ENCODE measurements around the gene RAB27B.

Gene RAB27B

GRCh38 chr18:54867131-54867530 is 38.9 kb downstream of the RAB27B start:
- DNase-seq (ENCODE audit: low read depth in 2 of 2) = no peak

- no peak for DNase-seq (ENCODE audit: low read depth in 2 of 2)
These were observed 43.0 kb downstream of the RAB27B start for GRCh38 chr18:54871231-54871630.

- no peak for DNase-seq (ENCODE audit: low read depth in 2 of 2)
These were observed 44.4 kb downstream of the RAB27B start for GRCh38 chr18:54872681-54873080.

- DNase-seq (ENCODE audit: low read depth in 2 of 2) = no peak
These were observed 45.6 kb downstream of the RAB27B start for GRCh38 chr18:54873884-54874255.

GRCh38 chr18:54875063-54875462 is 46.8 kb downstream of the RAB27B start:
- no peak for DNase-seq (ENCODE audit: low read depth in 2 of 2)

- DNase-seq (ENCODE audit: low read depth in 2 of 2) = no peak
These were observed 48.8 kb downstream of the RAB27B start for GRCh38 chr18:54877076-54877475.

GRCh38 chr18:54878159-54878622 is 49.9 kb downstream of the RAB27B start:
- no peak for DNase-seq (ENCODE audit: low read depth in 2 of 2)

- no peak for DNase-seq (ENCODE audit: low read depth in 2 of 2)
These were observed 50.5 kb downstream of the RAB27B start for GRCh38 chr18:54878659-54879358.

- no peak for DNase-seq (ENCODE audit: low read depth in 2 of 2)
These were observed 51.4 kb downstream of the RAB27B start for GRCh38 chr18:54879691-54880090.

- no peak for DNase-seq (ENCODE audit: low read depth in 2 of 2)
These were observed 52.3 kb downstream of the RAB27B start for GRCh38 chr18:54880395-54881105.

GRCh38 chr18:54881229-54881768 is 53.0 kb downstream of the RAB27B start:
- no peak for DNase-seq (ENCODE audit: low read depth in 2 of 2)

GRCh38 chr18:54882318-54882717 is 54.0 kb downstream of the RAB27B start:
- no peak for DNase-seq (ENCODE audit: low read depth in 2 of 2)

- no peak for DNase-seq (ENCODE audit: low read depth in 2 of 2)
These were observed 55.7 kb downstream of the RAB27B start for GRCh38 chr18:54883816-54884604.

GRCh38 chr18:54888378-54888777 is 60.1 kb downstream of the RAB27B start:
- DNase-seq (ENCODE audit: low read depth in 2 of 2) = no peak

- no peak for DNase-seq (ENCODE audit: low read depth in 2 of 2)
These were observed 60.7 kb downstream of the RAB27B start for GRCh38 chr18:54888933-54889332.

GRCh38 chr18:54899500-54899899 is 71.2 kb downstream of the RAB27B start:
- no peak for DNase-seq (ENCODE audit: low read depth in 2 of 2)

GRCh38 chr18:54900290-54900689 is 72.0 kb downstream of the RAB27B start:
- no peak for DNase-seq (ENCODE audit: low read depth in 2 of 2)

GRCh38 chr18:54904581-54904980 is 76.3 kb downstream of the RAB27B start:
- DNase-seq (ENCODE audit: low read depth in 2 of 2) = no peak

- DNase-seq (ENCODE audit: low read depth in 2 of 2) = no peak
These were observed 77.4 kb downstream of the RAB27B start for GRCh38 chr18:54905629-54906028.

- DNase-seq (ENCODE audit: low read depth in 2 of 2) = no peak
These were observed 78.3 kb downstream of the RAB27B start for GRCh38 chr18:54906331-54907185.

GRCh38 chr18:54909538-54909937 is 81.3 kb downstream of the RAB27B start:
- DNase-seq (ENCODE audit: low read depth in 2 of 2) = no peak

Measured in stimulated activated CD8-positive, alpha-beta memory T cell treated with anti-CD3 and anti-CD28 coated beads, Interleukin-15, amount 100 ng/mL, for 48 hours (primary cell).